SH-SY5Y (cell line): ENCODE measurements around the gene TPPP3.

Experiments used
- GATA2 ChIP-seq: IDR thresholded peaks from 2 replicates; pipeline ENCODE4 v1.6.1; 2011; ENCODE audit warnings: mild to moderate bottlenecking, low read depth, low read length
- GATA3 ChIP-seq: IDR thresholded peaks from 2 replicates; pipeline ENCODE4 v1.6.1; 2011; ENCODE audit warnings: low read depth, mild to moderate bottlenecking, low read length, moderate library complexity

GRCh38 chr16:67431775-67432505 is 38.6 kb upstream of the TPPP3 start:
- TF ChIP-seq GATA3 (no peak), GATA2 (no peak)
